Hepatocyte (in vitro differentiated cells): ENCODE measurements around the gene DHX35. TPM values are rescaled to one million over a fixed set of nuclear protein-coding genes. Genes with fewer than 3 reads are reported as not detected.

Source experiments
- DNase-seq: peaks from one replicate; pipeline ENCODE4 v3.0.0-alpha.2; 2016; ENCODE audit warnings: low spot score
- H2AFZ ChIP-seq: fragments of 200-600 bp; sonication (generic); 2 replicates; pipeline ENCODE4 v1.6.0; 2016; ENCODE audit warnings: antibody characterized with exemption, mild to moderate bottlenecking
- H3K27ac ChIP-seq: fragments of 200-600 bp; sonication (generic); 2 replicates; pipeline ENCODE4 v1.5.1; 2016; ENCODE audit warnings: mild to moderate bottlenecking
- H3K27me3 ChIP-seq: fragments of 200-600 bp; sonication (generic); 2 replicates; pipeline ENCODE4 v1.6.1; 2016
- H3K36me3 ChIP-seq: fragments of 200-600 bp; sonication (generic); replicated peaks from 2 replicates; pipeline ENCODE4 v1.5.1; 2016; ENCODE audit warnings: low read depth; ENCODE audit not compliant: insufficient read depth
- H3K4me1 ChIP-seq: fragments of 200-600 bp; sonication (generic); 2 replicates; pipeline ENCODE4 v1.5.1; 2016; ENCODE audit warnings: mild to moderate bottlenecking, moderate library complexity; ENCODE audit not compliant: insufficient read depth
- H3K4me2 ChIP-seq: fragments of 200-600 bp; sonication (generic); 2 replicates; pipeline ENCODE4 v1.6.0; 2016
- H3K4me3 ChIP-seq: fragments of 200-600 bp; sonication (generic); 2 replicates; pipeline ENCODE4 v1.5.1; 2016; ENCODE audit warnings: mild to moderate bottlenecking
- H3K79me2 ChIP-seq: fragments of 200-600 bp; sonication (generic); 2 replicates; pipeline ENCODE4 v1.6.0; 2017; ENCODE audit warnings: mild to moderate bottlenecking
- H3K9me2 ChIP-seq: fragments of 200-600 bp; sonication (generic); replicated peaks from 2 replicates; pipeline ENCODE4 v1.6.0; 2017; ENCODE audit warnings: mild to moderate bottlenecking; ENCODE audit not compliant: insufficient read depth
- H3K9me3 ChIP-seq: fragments of 200-600 bp; sonication (generic); 2 replicates; pipeline ENCODE4 v1.5.1; 2016; ENCODE audit warnings: low read depth, mild to moderate bottlenecking
- H4K20me1 ChIP-seq: fragments of 200-600 bp; sonication (generic); 2 replicates; pipeline ENCODE4 v1.6.0; 2016; ENCODE audit warnings: mild to moderate bottlenecking; ENCODE audit not compliant: insufficient read depth, poor library complexity, severe bottlenecking
- EZH2 ChIP-seq: fragments of 200-600 bp; sonication (generic); IDR thresholded peaks from 2 replicates; pipeline ENCODE4 v1.6.1; 2016; ENCODE audit warnings: antibody characterized with exemption, mild to moderate bottlenecking, borderline replicate concordance
- EZH2phosphoT487 ChIP-seq: fragments of 200-600 bp; sonication (generic); IDR thresholded peaks from one replicate; pipeline ENCODE4 v1.6.1; 2018; ENCODE audit warnings: antibody characterized with exemption, mild to moderate bottlenecking, low read depth, moderate library complexity; ENCODE audit not compliant: unreplicated experiment, severe bottlenecking
- WGBS: methylation state at CpG from one replicate; pipeline ENCODE4 v1.1.6; 2016; ENCODE audit warnings: low lambda C conversion rate; ENCODE audit errors: missing lambda C conversion rate; 5-methylcytosine and 5-hydroxymethylcytosine counted together
- polyA plus RNA-seq: library from polyadenylated mRNA; unstranded; fragments of >200 nt; fragmentation: Nextera tagmentation; extraction: Ambion mirVana; gene quantifications from 2 replicates; pipeline ENCODE4 v1.2.1, GENCODE V29; 2016
- total RNA-seq: library from RNA; depleted of rRNA; stranded (reverse); fragments of >200 nt; gene quantifications from 2 replicates; pipeline ENCODE4 v1.2.3, GENCODE V29; 2014
- TF ChIP-seq, protein P1 (sequence below): fragments of 200-600 bp; sonication (generic); IDR thresholded peaks from 2 replicates; pipeline ENCODE4 v1.5.1; 2016; ENCODE audit warnings: antibody characterized with exemption, mild to moderate bottlenecking; ENCODE audit not compliant: poor library complexity

DHX35 gene
- total and polyA plus RNA-seq, 2 experiments from 2014 or later = 4.4 to 10.6 TPM

DNA sequence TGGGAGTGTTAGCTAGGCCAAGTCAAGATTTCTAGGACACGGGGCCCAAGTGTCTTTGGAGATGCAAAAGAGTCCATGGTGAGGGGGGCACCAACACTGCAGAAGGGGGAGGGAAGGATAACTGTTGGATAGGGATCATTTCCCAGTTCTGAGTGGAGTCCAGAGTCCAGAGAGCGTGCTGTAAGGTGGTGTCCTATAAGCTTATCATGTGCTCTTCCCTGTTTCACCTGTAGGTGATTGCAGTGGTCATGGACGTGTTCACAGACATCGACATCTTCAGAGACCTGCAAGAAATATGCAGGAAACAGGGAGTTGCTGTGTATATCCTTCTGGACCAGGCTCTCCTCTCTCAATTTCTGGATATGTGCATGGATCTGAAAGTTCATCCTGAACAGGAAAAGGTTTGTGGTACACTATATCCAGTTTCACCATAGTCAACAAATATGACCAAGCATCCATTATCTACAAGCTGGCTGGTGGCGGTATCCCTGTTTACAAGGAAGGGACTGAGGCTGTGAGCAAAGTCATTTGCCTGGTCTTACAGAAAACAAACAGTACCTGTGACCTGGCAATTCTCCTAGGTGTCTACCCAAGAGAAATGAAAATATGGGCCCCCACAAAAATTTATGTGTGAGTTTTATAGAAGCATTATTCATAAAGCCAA is 20.3 kb upstream of the DHX35 start:
- Histone ChIP-seq H3K4me3 (no peak overlapping the region), H3K9me3 (no peaks in the 10 kb centered on the region), H3K4me2 (no peak overlapping the region), H3K4me1 (no peaks in the 10 kb centered on the region), H2AFZ (no peak overlapping the region), H3K36me3 (no peaks in the 10 kb centered on the region), H3K27ac (no peak overlapping the region), H4K20me1 (no peaks in the 10 kb centered on the region), H3K9me2 (no peaks in the 10 kb centered on the region), H3K27me3 (no peaks in the 10 kb centered on the region), H3K79me2 (peaks cover 17% of the 10 kb centered on the region)
- WGBS = 93% methylated on average over 5 of the region's 5 CpGs
- no peak for TF ChIP-seq EZH2
- TF ChIP-seq, protein P1, sequence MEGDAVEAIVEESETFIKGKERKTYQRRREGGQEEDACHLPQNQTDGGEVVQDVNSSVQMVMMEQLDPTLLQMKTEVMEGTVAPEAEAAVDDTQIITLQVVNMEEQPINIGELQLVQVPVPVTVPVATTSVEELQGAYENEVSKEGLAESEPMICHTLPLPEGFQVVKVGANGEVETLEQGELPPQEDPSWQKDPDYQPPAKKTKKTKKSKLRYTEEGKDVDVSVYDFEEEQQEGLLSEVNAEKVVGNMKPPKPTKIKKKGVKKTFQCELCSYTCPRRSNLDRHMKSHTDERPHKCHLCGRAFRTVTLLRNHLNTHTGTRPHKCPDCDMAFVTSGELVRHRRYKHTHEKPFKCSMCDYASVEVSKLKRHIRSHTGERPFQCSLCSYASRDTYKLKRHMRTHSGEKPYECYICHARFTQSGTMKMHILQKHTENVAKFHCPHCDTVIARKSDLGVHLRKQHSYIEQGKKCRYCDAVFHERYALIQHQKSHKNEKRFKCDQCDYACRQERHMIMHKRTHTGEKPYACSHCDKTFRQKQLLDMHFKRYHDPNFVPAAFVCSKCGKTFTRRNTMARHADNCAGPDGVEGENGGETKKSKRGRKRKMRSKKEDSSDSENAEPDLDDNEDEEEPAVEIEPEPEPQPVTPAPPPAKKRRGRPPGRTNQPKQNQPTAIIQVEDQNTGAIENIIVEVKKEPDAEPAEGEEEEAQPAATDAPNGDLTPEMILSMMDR = no peak
- TF ChIP-seq EZH2phosphoT487 = no peak
- DNase-seq = no peak

DNA sequence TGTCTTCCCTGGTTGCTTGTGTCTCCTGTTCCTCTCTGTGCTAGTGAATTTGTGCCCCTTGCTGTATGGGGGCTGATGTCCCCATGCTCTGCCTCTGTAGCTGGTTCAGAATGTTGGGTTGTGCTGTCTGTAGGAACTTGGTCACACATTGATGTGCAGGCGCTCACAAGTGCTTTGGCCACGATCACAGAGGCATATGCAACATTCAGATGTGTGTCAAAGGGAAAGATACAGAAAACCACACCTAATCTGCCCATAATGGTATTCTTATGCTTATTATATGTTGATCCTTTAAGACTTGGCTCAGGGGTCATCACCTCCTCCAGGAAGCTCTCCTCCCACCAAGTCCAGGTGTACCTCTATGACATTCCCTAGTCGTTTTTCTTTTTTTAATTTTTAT is 17.1 kb upstream of the DHX35 start:
- no peak overlapping the region for H3K4me2 ChIP-seq
- no peak for TF ChIP-seq EZH2phosphoT487
- TF ChIP-seq, protein P1 = no peak
- no peak for TF ChIP-seq EZH2
- no peaks in the 10 kb centered on the region for H3K79me2 ChIP-seq
- no peak for DNase-seq
- no peaks in the 10 kb centered on the region for H3K4me1 ChIP-seq
- no peak overlapping the region for H3K27ac ChIP-seq
- H3K9me3 ChIP-seq = no peaks in the 10 kb centered on the region
- H3K27me3 ChIP-seq = no peaks in the 10 kb centered on the region
- H3K4me3 ChIP-seq = no peak overlapping the region
- H2AFZ ChIP-seq = no peak overlapping the region
- WGBS = 82% methylated on average over 3 of the region's 3 CpGs
- H3K36me3 ChIP-seq = no peaks in the 10 kb centered on the region
- H3K9me2 ChIP-seq = no peaks in the 10 kb centered on the region
- H4K20me1 ChIP-seq = no peaks in the 10 kb centered on the region

DNA sequence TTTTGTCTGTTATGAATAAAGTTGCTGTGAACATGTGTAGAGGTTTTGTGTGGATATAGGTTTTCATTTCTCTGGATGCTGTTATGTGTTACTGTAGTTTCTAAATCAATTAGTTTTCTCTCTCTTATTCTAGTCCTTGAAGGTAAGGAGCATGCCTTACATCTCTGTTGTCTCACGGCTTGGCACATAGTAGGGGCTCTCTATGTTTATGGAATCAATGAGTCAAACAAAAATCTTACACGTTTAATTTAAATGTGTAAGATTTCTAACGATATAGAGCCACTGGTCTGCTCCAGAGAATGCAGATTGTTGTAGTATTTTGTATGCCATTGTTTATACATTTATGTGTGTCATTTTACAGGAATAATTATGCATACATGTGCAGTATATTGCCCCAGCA is 15.3 kb upstream of the DHX35 start:
- Histone ChIP-seq H3K79me2 (no peaks in the 10 kb centered on the region), H3K4me3 (no peak overlapping the region), H3K27me3 (no peaks in the 10 kb centered on the region), H3K9me2 (no peaks in the 10 kb centered on the region), H2AFZ (no peak overlapping the region), H3K9me3 (no peaks in the 10 kb centered on the region), H3K4me2 (no peak overlapping the region), H3K4me1 (no peaks in the 10 kb centered on the region), H3K27ac (no peak overlapping the region), H4K20me1 (no peaks in the 10 kb centered on the region), H3K36me3 (no peaks in the 10 kb centered on the region)
- no peak for DNase-seq
- TF ChIP-seq, protein P1 = no peak
- TF ChIP-seq EZH2phosphoT487 (no peak), EZH2 (no peak)
- 97% methylated on average over 3 of the region's 3 CpGs for WGBS
